Right atrium auricular region (tissue), 2 donors: ENCODE measurements around the gene FAHD1. TPM values are rescaled to one million over a fixed set of nuclear protein-coding genes. Genes with fewer than 3 reads are reported as not detected.

Experiments
- DNase-seq: peaks from one replicate; pipeline ENCODE4 v3.0.0-alpha.2; 2019; ENCODE audit warnings: low spot score
- H3K27ac ChIP-seq, 2 donors: fragments of 200-600 bp; sonication (generic); 1 replicate in 1 of 2; 2 replicates in 1 of 2; pipeline ENCODE4 v1.5.1; 2016 to 2019
- H3K27me3 ChIP-seq, 2 donors: fragments of 200-600 bp; sonication (generic); one replicate each; pipeline versions ENCODE4 v1.5.1 to v1.6.0; 2017 to 2019
- H3K36me3 ChIP-seq: fragments of 200-600 bp; sonication (generic); one replicate; pipeline ENCODE4 v1.5.1; 2016
- H3K4me1 ChIP-seq, 2 donors: fragments of 200-600 bp; sonication (generic); one replicate each; pipeline versions ENCODE4 v1.5.1 to v1.6.0; 2017 to 2019
- H3K4me3 ChIP-seq, 2 donors: fragments of 200-600 bp; sonication (generic); 1 replicate in 1 of 2; 2 replicates in 1 of 2; pipeline ENCODE4 v1.5.1; 2017 to 2019; ENCODE audit warnings: mild to moderate bottlenecking in 1 of 2, moderate library complexity in 1 of 2
- H3K9me3 ChIP-seq, 2 donors: fragments of 200-600 bp; sonication (generic); one replicate each; pipeline ENCODE4 v1.5.1; 2019
- total RNA-seq, 2 donors: library from RNA; depleted of rRNA; stranded (reverse); fragments of >200 nt; gene quantifications; one replicate each; pipeline ENCODE4 v1.1.0, GENCODE V29; 2016
- TF ChIP-seq, protein P1 (sequence below), 2 donors: fragments of 200-600 bp; sonication (generic); IDR thresholded peaks; one replicate each; pipeline ENCODE4 v1.5.1; 2019; ENCODE audit warnings: antibody characterized with exemption in 2 of 2

The FAHD1 gene
- total RNA-seq, 2 donors from 2014 or later, result 35.8 to 59.3 TPM

DNA sequence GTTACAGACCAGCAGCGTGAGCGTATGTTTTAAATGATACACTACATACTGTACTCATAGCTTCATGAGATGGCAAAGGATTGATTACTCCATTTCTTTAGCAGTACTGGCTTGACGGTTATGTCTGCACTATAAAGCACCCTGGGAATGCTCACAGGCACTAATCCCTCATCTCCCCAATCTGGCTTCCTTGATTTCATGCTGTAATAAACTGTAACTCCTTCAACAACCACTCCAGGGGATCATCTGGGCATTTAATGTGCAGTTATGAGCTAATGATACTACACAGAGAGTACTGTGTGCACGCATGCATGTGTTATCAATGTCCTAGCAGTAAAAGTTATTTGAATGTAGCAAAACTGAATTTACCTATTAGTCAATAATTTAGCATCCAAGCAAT is 24.8 kb downstream of the FAHD1 start:
- H3K9me3 ChIP-seq, result no peaks in the 10 kb centered on the region
- DNase-seq, result no peak

DNA sequence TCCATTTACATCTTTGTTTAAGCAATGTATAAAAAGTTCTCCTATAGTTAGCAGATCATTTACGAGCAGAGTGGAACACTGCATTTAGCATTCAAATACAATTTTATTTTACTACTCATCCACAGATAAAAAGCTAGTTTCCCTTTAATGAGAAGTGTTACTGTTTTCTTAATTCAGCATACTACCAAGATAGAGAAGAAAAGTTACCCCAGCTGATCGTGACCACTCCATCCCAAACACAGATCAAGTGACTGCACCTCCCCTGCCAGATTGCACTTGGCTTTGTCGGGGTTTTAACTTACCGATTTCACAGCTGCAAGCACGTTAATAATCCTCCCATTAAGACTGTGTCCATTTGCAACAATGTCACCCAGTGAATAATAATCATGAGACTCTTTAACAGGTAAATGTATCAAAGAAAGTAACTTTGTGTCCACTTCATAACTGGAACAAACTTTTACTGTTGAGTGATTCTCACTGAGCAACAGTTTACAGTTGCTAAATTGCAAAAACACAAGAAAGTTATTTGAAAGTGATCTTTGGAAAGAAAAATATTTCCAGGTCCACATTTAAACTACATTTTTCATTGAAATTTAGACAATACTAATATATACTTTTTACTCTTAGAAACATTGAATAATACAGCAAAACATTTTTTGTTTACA is 30.6 kb downstream of the FAHD1 start:
- H3K36me3 ChIP-seq, result no peaks in the 10 kb centered on the region
- H3K4me1 ChIP-seq, result no peaks in the 10 kb centered on the region
- H3K9me3 ChIP-seq, result no peaks in the 10 kb centered on the region
- no peak overlapping the region for H3K4me3 ChIP-seq
- H3K27me3 ChIP-seq, result no peaks in the 10 kb centered on the region
- DNase-seq, result no peak
- no peak overlapping the region for H3K27ac ChIP-seq
- TF ChIP-seq, protein P1, sequence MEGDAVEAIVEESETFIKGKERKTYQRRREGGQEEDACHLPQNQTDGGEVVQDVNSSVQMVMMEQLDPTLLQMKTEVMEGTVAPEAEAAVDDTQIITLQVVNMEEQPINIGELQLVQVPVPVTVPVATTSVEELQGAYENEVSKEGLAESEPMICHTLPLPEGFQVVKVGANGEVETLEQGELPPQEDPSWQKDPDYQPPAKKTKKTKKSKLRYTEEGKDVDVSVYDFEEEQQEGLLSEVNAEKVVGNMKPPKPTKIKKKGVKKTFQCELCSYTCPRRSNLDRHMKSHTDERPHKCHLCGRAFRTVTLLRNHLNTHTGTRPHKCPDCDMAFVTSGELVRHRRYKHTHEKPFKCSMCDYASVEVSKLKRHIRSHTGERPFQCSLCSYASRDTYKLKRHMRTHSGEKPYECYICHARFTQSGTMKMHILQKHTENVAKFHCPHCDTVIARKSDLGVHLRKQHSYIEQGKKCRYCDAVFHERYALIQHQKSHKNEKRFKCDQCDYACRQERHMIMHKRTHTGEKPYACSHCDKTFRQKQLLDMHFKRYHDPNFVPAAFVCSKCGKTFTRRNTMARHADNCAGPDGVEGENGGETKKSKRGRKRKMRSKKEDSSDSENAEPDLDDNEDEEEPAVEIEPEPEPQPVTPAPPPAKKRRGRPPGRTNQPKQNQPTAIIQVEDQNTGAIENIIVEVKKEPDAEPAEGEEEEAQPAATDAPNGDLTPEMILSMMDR (IDR thresholded peaks at IDR 0.05), result no peak

More for the DNA sequence above, 24.8 kb downstream of the FAHD1 start:
- H3K27me3 ChIP-seq, result no peaks in the 10 kb centered on the region
- no peaks in the 10 kb centered on the region for H3K4me1 ChIP-seq
- no peak overlapping the region for H3K4me3 ChIP-seq
- no peaks in the 10 kb centered on the region for H3K36me3 ChIP-seq
- TF ChIP-seq, protein P1 (IDR thresholded peaks at IDR 0.05), result no peak
- no peak overlapping the region for H3K27ac ChIP-seq

DNA sequence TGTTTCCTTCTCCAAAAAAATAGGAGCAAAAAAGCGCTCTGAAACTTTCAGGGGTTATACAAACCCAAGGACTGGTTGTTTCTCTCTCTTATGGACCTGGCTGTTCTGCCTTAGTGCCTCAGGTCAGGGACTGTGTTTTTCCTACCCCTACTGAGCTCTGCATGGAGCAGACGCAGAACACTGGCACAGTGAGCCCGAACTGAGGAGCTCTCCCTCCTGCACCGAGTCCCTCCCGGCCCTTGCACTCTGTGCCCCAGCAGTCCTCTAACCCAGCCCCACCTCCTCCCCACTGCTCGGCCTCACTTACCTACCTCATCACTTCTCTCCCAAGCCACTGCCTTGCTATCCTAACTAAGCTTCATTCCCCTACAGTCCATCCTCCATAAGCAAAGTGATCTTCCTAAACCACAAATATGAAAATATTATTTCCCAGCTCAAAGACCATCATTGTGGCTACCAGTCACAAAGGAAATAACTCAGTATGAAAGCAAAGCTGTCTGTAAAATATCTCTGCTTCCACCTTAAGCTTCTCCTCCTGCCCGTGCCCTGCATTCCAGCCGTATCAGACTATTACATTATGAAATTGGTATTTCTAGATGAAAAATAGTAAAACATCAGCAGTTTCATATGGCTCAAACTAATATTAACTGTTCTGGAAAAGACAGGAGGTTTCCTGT is 31.3 kb downstream of the FAHD1 start:
- no peak for DNase-seq
- no peak overlapping the region for H3K4me3 ChIP-seq
- H3K9me3 ChIP-seq, result no peaks in the 10 kb centered on the region
- H3K27ac ChIP-seq, result no peak overlapping the region
- H3K27me3 ChIP-seq, result no peaks in the 10 kb centered on the region
- TF ChIP-seq, protein P1 (IDR thresholded peaks at IDR 0.05), result no peak
- no peaks in the 10 kb centered on the region for H3K36me3 ChIP-seq
- no peaks in the 10 kb centered on the region for H3K4me1 ChIP-seq

DNA sequence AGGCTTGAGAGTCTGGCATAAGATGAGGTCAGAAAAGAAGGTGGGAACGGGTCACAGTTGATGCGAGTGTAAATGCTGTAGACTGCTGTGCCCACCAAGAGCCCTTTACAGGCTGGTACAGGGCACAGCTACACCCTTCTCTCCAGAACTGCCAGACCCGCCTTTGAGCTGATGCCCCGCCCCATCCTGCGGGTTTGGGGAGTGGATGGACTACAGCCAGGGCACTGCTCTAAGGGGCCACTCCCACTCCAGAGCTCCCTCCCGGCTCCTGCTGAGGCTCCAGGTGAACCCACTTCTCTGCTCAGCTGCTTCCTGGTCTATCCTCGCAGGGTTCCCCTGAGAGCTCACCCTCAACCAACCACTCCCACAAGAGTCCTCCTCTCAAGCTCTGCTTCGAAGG is 32.6 kb downstream of the FAHD1 start:
- TF ChIP-seq, protein P1 (IDR thresholded peaks at IDR 0.05), result no peak
- H3K4me3 ChIP-seq, result no peak overlapping the region
- H3K4me1 ChIP-seq, result no peaks in the 10 kb centered on the region
- no peak for DNase-seq
- H3K9me3 ChIP-seq, result no peaks in the 10 kb centered on the region
- H3K36me3 ChIP-seq, result no peaks in the 10 kb centered on the region
- H3K27me3 ChIP-seq, result no peaks in the 10 kb centered on the region
- H3K27ac ChIP-seq, result no peak overlapping the region

DNA sequence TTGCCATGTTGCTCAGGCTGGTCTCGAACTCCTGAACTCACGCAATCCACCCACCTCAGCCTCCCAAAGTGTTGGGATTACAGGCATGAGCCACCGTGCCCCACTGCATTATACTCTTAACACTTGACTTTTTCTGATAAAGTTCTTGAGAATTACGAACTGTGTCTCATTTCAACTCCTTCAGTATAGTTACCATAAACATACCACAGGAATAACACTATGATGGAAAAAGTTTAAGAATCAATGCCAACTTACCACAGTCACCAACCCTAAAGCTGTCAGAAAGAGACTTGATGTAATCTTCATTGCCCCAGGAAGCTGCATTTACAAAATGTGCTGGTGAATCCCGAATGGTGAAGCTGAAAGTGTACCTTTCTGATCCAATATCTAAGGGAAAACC is 34.7 kb downstream of the FAHD1 start:
- Histone ChIP-seq H3K4me3 (no peak overlapping the region), H3K4me1 (no peaks in the 10 kb centered on the region), H3K9me3 (no peaks in the 10 kb centered on the region), H3K36me3 (no peaks in the 10 kb centered on the region), H3K27me3 (no peaks in the 10 kb centered on the region), H3K27ac (no peak overlapping the region)
- TF ChIP-seq, protein P1 (IDR thresholded peaks at IDR 0.05), result no peak
- DNase-seq, result no peak
